HEK293 (cell line): ENCODE results near the gene HOGA1.
A peak's percentile ranks its signal among the peaks of the same experiment; 100 is the strongest.
"Not testable (repeated sequence)": the region's sequence is repeated elsewhere in the genome, so short reads cannot be mapped to it uniquely, and the experiment has no call there.

Experiments used
- CTCF ChIA-PET: fragments of 350-600 bp; formaldehyde crosslinking; extraction: SDS; loops from one replicate; lab custom pipeline; 2021; ENCODE audit warnings: antibody characterized with exemption; lab: Yijun Ruan, JAX
- POLR2A ChIA-PET: fragments of 300-600 bp; formaldehyde crosslinking; extraction: SDS; loops from one replicate; lab custom pipeline; 2020; ENCODE audit warnings: antibody characterized with exemption, inconsistent platforms; lab: Yijun Ruan, JAX
- H3K27ac ChIP-seq: fragments of 200-500 bp; sonication (Bioruptor generic); 2 replicates; pipeline ENCODE4 v1.5.1; 2014; ENCODE audit warnings: low read depth, low read length, control low read depth, inconsistent platforms; ENCODE audit errors: extremely low read depth
- H3K36me3 ChIP-seq, 2 experiments: fragments of 200-500 bp in 1 of 2; sonication (Bioruptor generic) in 1 of 2; 1 replicate in 1 of 2; 2 replicates in 1 of 2; pipeline ENCODE4 v1.5.1; 2014 to 2017; ENCODE audit warnings: inconsistent platforms in 2 of 2, low read length in 2 of 2; ENCODE audit not compliant: control insufficient read depth in 2 of 2, insufficient read depth in 1 of 2
- H3K4me1 ChIP-seq: fragments of 200-500 bp; sonication (Bioruptor generic); 2 replicates; pipeline ENCODE4 v1.5.1; 2014; ENCODE audit warnings: mild to moderate bottlenecking, low read length, inconsistent platforms; ENCODE audit not compliant: control insufficient read depth, insufficient read depth
- H3K4me3 ChIP-seq: 2 replicates; pipeline ENCODE4 v1.5.1; 2011; ENCODE audit warnings: low read depth, mild to moderate bottlenecking, control low read depth, low read length, moderate library complexity
- H3K9me3 ChIP-seq: fragments of 200-500 bp; sonication (Bioruptor generic); 2 replicates; pipeline ENCODE4 v1.5.1; 2014; ENCODE audit warnings: low read depth, low read length, inconsistent platforms; ENCODE audit not compliant: control insufficient read depth, insufficient read depth
- EGR2 ChIP-seq: fragments of 450-650 bp; formaldehyde crosslinking; IDR thresholded peaks from 2 replicates; pipeline ENCODE4 v1.5.1; 2016; ENCODE audit warnings: low read depth, missing biosample characterization, missing genetic modification characterization
- FEZF1 ChIP-seq: fragments of 450-650 bp; formaldehyde crosslinking; IDR thresholded peaks from 2 replicates; pipeline ENCODE4 v1.5.1; 2016; ENCODE audit warnings: missing biosample characterization, missing genetic modification characterization
- GLI2 ChIP-seq: fragments of 450-650 bp; formaldehyde crosslinking; IDR thresholded peaks from 2 replicates; pipeline ENCODE4; 2017; ENCODE audit warnings: missing biosample characterization, missing genetic modification characterization, low read depth, borderline replicate concordance
- GLIS1 ChIP-seq: fragments of 450-650 bp; formaldehyde crosslinking; IDR thresholded peaks from 2 replicates; pipeline ENCODE4 v1.5.1; 2016; ENCODE audit warnings: missing biosample characterization, missing genetic modification characterization
- KLF17 ChIP-seq: fragments of 450-650 bp; formaldehyde crosslinking; IDR thresholded peaks from 2 replicates; pipeline ENCODE4 v1.5.1; 2016; ENCODE audit warnings: missing biosample characterization, missing genetic modification characterization
- PBX3 ChIP-seq: sonication (generic); formaldehyde crosslinking; IDR thresholded peaks from 2 replicates; pipeline ENCODE4 v1.8.1; 2022; ENCODE audit warnings: mild to moderate bottlenecking, moderate library complexity, missing genetic modification reagents
- PRDM1 ChIP-seq: fragments of 450-650 bp; formaldehyde crosslinking; IDR thresholded peaks from 2 replicates; pipeline ENCODE4; 2016; ENCODE audit warnings: missing biosample characterization, missing genetic modification characterization
- PRDM4 ChIP-seq: fragments of 450-650 bp; formaldehyde crosslinking; IDR thresholded peaks from 2 replicates; pipeline ENCODE4 v1.5.1; 2017; ENCODE audit warnings: missing biosample characterization, missing genetic modification characterization
- ZBTB6 ChIP-seq: fragments of 450-650 bp; formaldehyde crosslinking; IDR thresholded peaks from 2 replicates; pipeline ENCODE4 v1.5.1; 2017; ENCODE audit warnings: missing biosample characterization, missing genetic modification characterization
- ZIC2 ChIP-seq: fragments of 450-650 bp; formaldehyde crosslinking; IDR thresholded peaks from 2 replicates; pipeline ENCODE4 v1.5.1; 2016; ENCODE audit warnings: missing biosample characterization, missing genetic modification characterization
- ZNF133 ChIP-seq: fragments of 450-650 bp; formaldehyde crosslinking; IDR thresholded peaks from 2 replicates; pipeline ENCODE4 v1.5.1; 2016; ENCODE audit warnings: missing biosample characterization, missing genetic modification characterization
- ZNF155 ChIP-seq: fragments of 450-650 bp; formaldehyde crosslinking; IDR thresholded peaks from 2 replicates; pipeline ENCODE4 v1.5.1; 2016; ENCODE audit warnings: missing biosample characterization, missing genetic modification characterization
- ZNF24 ChIP-seq: fragments of 450-650 bp; formaldehyde crosslinking; IDR thresholded peaks from 2 replicates; pipeline ENCODE4 v1.5.1; 2016; ENCODE audit warnings: missing biosample characterization, missing genetic modification characterization
- ZNF26 ChIP-seq: fragments of 450-650 bp; formaldehyde crosslinking; IDR thresholded peaks from 2 replicates; pipeline ENCODE4 v1.5.1; 2016; ENCODE audit warnings: missing biosample characterization, missing genetic modification characterization
- ZNF366 ChIP-seq: fragments of 450-650 bp; formaldehyde crosslinking; conservative IDR thresholded peaks from 2 replicates; pipeline ENCODE4 v1.5.1; 2016; ENCODE audit warnings: missing biosample characterization, missing genetic modification characterization
- ZNF544 ChIP-seq: fragments of 450-650 bp; formaldehyde crosslinking; IDR thresholded peaks from 2 replicates; pipeline ENCODE4 v1.5.0; 2017; ENCODE audit warnings: missing biosample characterization, missing genetic modification characterization
- ZNF558 ChIP-seq: fragments of 450-650 bp; formaldehyde crosslinking; IDR thresholded peaks from 2 replicates; pipeline ENCODE4 v1.5.1; 2016; ENCODE audit warnings: missing biosample characterization, missing genetic modification characterization
- ZNF560 ChIP-seq: fragments of 450-650 bp; formaldehyde crosslinking; IDR thresholded peaks from 2 replicates; pipeline ENCODE4 v1.5.1; 2017; ENCODE audit warnings: missing biosample characterization, missing genetic modification characterization, borderline replicate concordance
- ZNF561 ChIP-seq: fragments of 450-650 bp; IDR thresholded peaks from 2 replicates; pipeline ENCODE4 v1.5.1; 2018; ENCODE audit warnings: missing biosample characterization, missing genetic modification characterization, borderline replicate concordance
- ZNF596 ChIP-seq: fragments of 450-650 bp; IDR thresholded peaks from 2 replicates; pipeline ENCODE4 v1.5.0; 2018; ENCODE audit warnings: missing biosample characterization, mild to moderate bottlenecking, missing genetic modification characterization, moderate library complexity
- ZNF624 ChIP-seq: fragments of 450-650 bp; formaldehyde crosslinking; IDR thresholded peaks from 2 replicates; pipeline ENCODE4 v1.5.1; 2017; ENCODE audit warnings: missing biosample characterization, missing genetic modification characterization
- ZNF629 ChIP-seq: fragments of 450-650 bp; formaldehyde crosslinking; IDR thresholded peaks from 2 replicates; pipeline ENCODE4 v1.5.1; 2017; ENCODE audit warnings: missing biosample characterization, missing genetic modification characterization
- ZNF660 ChIP-seq: fragments of 450-650 bp; IDR thresholded peaks from 2 replicates; pipeline ENCODE4 v1.5.1; 2018; ENCODE audit warnings: missing biosample characterization, mild to moderate bottlenecking, missing genetic modification characterization
- ZNF664 ChIP-seq: fragments of 450-650 bp; formaldehyde crosslinking; IDR thresholded peaks from 2 replicates; pipeline ENCODE4 v1.5.1; 2016; ENCODE audit warnings: missing biosample characterization, missing genetic modification characterization
- ZNF707 ChIP-seq: fragments of 450-650 bp; formaldehyde crosslinking; IDR thresholded peaks from 2 replicates; pipeline ENCODE4 v1.5.1; 2016; ENCODE audit warnings: missing biosample characterization, missing genetic modification characterization

The HOGA1 gene

GRCh38 chr10:97635577-97635976 lies 51.4 kb downstream of the HOGA1 start (continued):
- TF ChIP-seq ZNF561 (tag by site-specific recombination) = no peak
- 0 out of 2 replicates have a peak, but pooled peaks have one; percentile 45 for TF ChIP-seq ZNF155 (tag by site-specific recombination)
- TF ChIP-seq PRDM1 (tag by site-specific recombination) = no peak
- TF ChIP-seq PRDM4 = no peak
- TF ChIP-seq KLF17 (tag by site-specific recombination) = no peak
- TF ChIP-seq ZIC2 (tag by site-specific recombination) = no peak
- peak; percentile 82 for TF ChIP-seq ZNF560
- TF ChIP-seq GLI2 = peak; percentile 53; the same call in 1 of the 2 replicates
- TF ChIP-seq ZNF624 (tag by site-specific recombination) = no peak
- TF ChIP-seq ZNF24 (tag by site-specific recombination) = no peak
- TF ChIP-seq GLIS1 (tag by site-specific recombination) = no peak

GRCh38 chr10:97639090-97639489 lies 54.9 kb downstream of the HOGA1 start:
- POLR2A ChIA-PET, H3K4me1 ChIP-seq, H3K27ac ChIP-seq, H3K4me3 ChIP-seq, H3K9me3 ChIP-seq: not testable (repeated sequence)
- CTCF ChIA-PET = interaction anchor here (0.9 kb wide), 1 partner anchor 24 kb away, joined by 3 read pairs; no protein-coding TSS in a partner anchor
- peak; percentile 43; the same call in 1 of the 2 replicates for TF ChIP-seq ZNF366 (tag by site-specific recombination)
- peak; percentile 88 for TF ChIP-seq PRDM1 (tag by site-specific recombination)
- H3K36me3 ChIP-seq = peaks cover 0 to 13% of the 10 kb centered on the region in 2 experiments; a peak in 1 of 3 replicates

GRCh38 chr10:97640174-97640867 lies 56.1 kb downstream of the HOGA1 start, which contains the start of gene PI4K2A:
PI4K2A (plus strand) TSS chr10:97640671; CDS start chr10:97640743, 72 bp downstream.
- H3K4me3 ChIP-seq = peak within 1 kb of the TSS; percentile 77
- H3K9me3 ChIP-seq = no peaks in the 10 kb centered on the region
- H3K4me1 ChIP-seq = 0 out of 2 replicates have a peak, but pooled peaks cover 2% of the 10 kb centered on the region
- peak within 1 kb of the TSS; percentile 70 for H3K27ac ChIP-seq
- H3K36me3 ChIP-seq = peaks cover 3 to 24% of the 10 kb centered on the region in 2 experiments
- ChIA-PET CTCF (interaction anchor here (0.9 to 1.0 kb wide), 4 partner anchors 36 to 405 kb away, joined by 3 to 4 read pairs (median 4); no protein-coding TSS in a partner anchor), POLR2A (interaction anchor here (0.6 to 3.5 kb wide), 2 partner anchors 47 to 96 kb away, joined by 3 to 20 read pairs; partner anchors contain the start of gene AVPI1)
- TF ChIP-seq ZNF133 (tag by site-specific recombination) (no peak), ZNF26 (no peak), ZNF558 (tag by site-specific recombination) (no peak), FEZF1 (no peak), ZNF629 (tag by site-specific recombination) (no peak), KLF17 (tag by site-specific recombination) (no peak), ZNF707 (no peak), ZNF544 (no peak), EGR2 (peak; percentile 78), ZNF664 (peak; percentile 100), PBX3 (no peak), ZNF596 (tag by site-specific recombination) (no peak), ZBTB6 (no peak), ZNF660 (tag by site-specific recombination) (0 out of 2 replicates have a peak, but pooled peaks have one; percentile 10)
